ENCODE data around the gene MTIF2.
"Not testable (repeated sequence)": the region's sequence is repeated elsewhere in the genome, so short reads cannot be mapped to it uniquely, and the experiment has no call there.

Gene MTIF2

DNA sequence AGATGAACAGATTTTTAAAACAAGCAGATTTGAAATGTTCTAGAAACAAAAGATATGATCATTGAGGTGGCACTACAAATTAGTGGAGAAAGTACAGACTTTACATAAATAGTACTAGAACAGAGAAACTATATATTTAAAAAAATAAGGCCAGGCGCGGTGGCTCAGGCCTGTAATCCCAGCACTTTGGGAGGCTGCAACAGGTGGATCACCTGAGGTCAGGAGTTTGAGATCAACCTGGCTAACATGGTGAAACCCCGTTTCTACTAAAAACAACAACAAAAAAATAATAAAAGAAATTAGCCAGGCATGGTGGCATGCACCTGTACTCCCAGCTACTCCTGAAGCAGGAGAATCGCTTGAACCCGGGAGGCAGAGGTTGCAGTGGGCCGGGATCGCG is 82.2 kb downstream of the MTIF2 start:
- DNase-seq: not testable (repeated sequence)
